H1 (cell line): ENCODE measurements around the gene DCDC2C. TPM values are rescaled to one million over a fixed set of nuclear protein-coding genes. Genes with fewer than 3 reads are reported as not detected.

ENCODE experiments used
- CTCF ChIA-PET: fragments of 300-600 bp; sonication (Branson Sonifier 250); formaldehyde crosslinking; loops from one replicate; lab custom pipeline; 2021; ENCODE audit not compliant: partially characterized antibody; lab: Charles Lee
- POLR2A ChIA-PET: fragments of 300-600 bp; sonication (Branson Sonifier 250); formaldehyde crosslinking; loops from one replicate; lab custom pipeline; 2021; ENCODE audit warnings: inconsistent platforms; ENCODE audit not compliant: partially characterized antibody; lab: Charles Lee
- DNase-seq, 2 experiments: peaks; one replicate each; pipeline versions ENCODE4 v3.0.0 to v3.0.0-alpha.2; 2010 to 2022; ENCODE audit warnings: low spot score in 2 of 2, low read depth in 1 of 2, mixed read lengths in 1 of 2
- FAIRE-seq: peaks from 2 replicates; lab custom pipeline; 2011; peaks lifted over from hg19 to GRCh38; lab: Jason Lieb, UNC
- H2AFZ ChIP-seq: 2 replicates; pipeline ENCODE4 v1.8.1; 2012; ENCODE audit warnings: low read length, inconsistent platforms
- H2AK5ac ChIP-seq: 2 replicates; pipeline ENCODE4 v1.6.1; 2013; ENCODE audit warnings: low read depth, low read length
- H2BK120ac ChIP-seq: replicated peaks from 2 replicates; pipeline ENCODE3; 2013; ENCODE audit warnings: low read depth, low read length, inconsistent platforms
- H2BK12ac ChIP-seq: 2 replicates; pipeline ENCODE4 v1.6.1; 2013; ENCODE audit warnings: low read depth, low read length
- H2BK15ac ChIP-seq: 2 replicates; pipeline ENCODE4 v1.6.1; 2013; ENCODE audit warnings: low read length
- H2BK20ac ChIP-seq: 2 replicates; pipeline ENCODE4 v1.6.1; 2013; ENCODE audit warnings: low read length
- H2BK5ac ChIP-seq: 2 replicates; pipeline ENCODE4 v1.6.1; 2013; ENCODE audit warnings: low read depth, low read length
- H3K14ac ChIP-seq: 2 replicates; pipeline ENCODE4 v1.6.1; 2013; ENCODE audit warnings: inconsistent platforms; ENCODE audit not compliant: insufficient read length
- H3K18ac ChIP-seq: 2 replicates; pipeline ENCODE4 v1.6.1; 2013; ENCODE audit warnings: low read length; ENCODE audit errors: extremely low read depth
- H3K23ac ChIP-seq: 2 replicates; pipeline ENCODE4 v1.6.1; 2013; ENCODE audit warnings: inconsistent platforms; ENCODE audit not compliant: insufficient read length
- H3K23me2 ChIP-seq: 2 replicates; pipeline ENCODE4 v1.6.1; 2013; ENCODE audit warnings: low read depth, low read length
- H3K27ac ChIP-seq: 2 replicates; pipeline ENCODE4 v1.6.1; 2011; ENCODE audit warnings: low read depth, low read length, inconsistent platforms
- H3K27me3 ChIP-seq, 4 experiments: replicated peaks in 1 of 4; 1 replicate in 1 of 4; 2 replicates in 3 of 4; pipeline versions ENCODE4 v1.6.1 to v1.8.1; 2011 to 2013; ENCODE audit warnings: low read length in 3 of 4, mild to moderate bottlenecking in 3 of 4, inconsistent platforms in 2 of 4, mixed read lengths in 2 of 4, moderate library complexity in 1 of 4; ENCODE audit not compliant: control insufficient read depth in 3 of 4, insufficient read depth in 3 of 4; ENCODE audit errors: extremely low read depth in 1 of 4
- H3K36me3 ChIP-seq, 4 experiments: 2 replicates each; pipeline versions ENCODE4 v1.6.1 to v1.8.1; 2011 to 2013; ENCODE audit warnings: mild to moderate bottlenecking in 4 of 4, low read length in 3 of 4, moderate library complexity in 2 of 4, control low read depth in 1 of 4, inconsistent platforms in 1 of 4; ENCODE audit not compliant: insufficient read depth in 4 of 4, control insufficient read depth in 2 of 4
- H3K4ac ChIP-seq: replicated peaks from 2 replicates; pipeline ENCODE3; 2013; ENCODE audit warnings: low read length, low read depth, mixed read lengths, inconsistent platforms; ENCODE audit not compliant: insufficient read length
- H3K4me1 ChIP-seq, 4 experiments: replicated peaks in 1 of 4; 1 replicate in 1 of 4; 2 replicates in 3 of 4; pipeline versions ENCODE4 v1.6.1 to v1.8.1; 2011 to 2013; ENCODE audit warnings: low read length in 3 of 4, inconsistent platforms in 2 of 4, mixed read lengths in 1 of 4; ENCODE audit not compliant: insufficient read depth in 4 of 4, control insufficient read depth in 3 of 4
- H3K4me2 ChIP-seq, 2 experiments: 2 replicates each; pipeline versions ENCODE4 v1.6.1 to v1.8.1; 2011 to 2013; ENCODE audit warnings: low read depth in 2 of 2, low read length in 2 of 2, control low read depth in 1 of 2, inconsistent platforms in 1 of 2, mild to moderate bottlenecking in 1 of 2; ENCODE audit not compliant: insufficient read depth in 1 of 2
- H3K4me3 ChIP-seq, 4 experiments: fragments of 200-600, 300-600 bp in 1 of 4; sonication (generic), shearing (Covaris generic), sonication (Bioruptor Twin) in 1 of 4; 2 replicates each; pipeline versions ENCODE4 v1.5.1 to v1.8.1; 2011 to 2016; ENCODE audit warnings: low read length in 4 of 4, low read depth in 3 of 4, control low read depth in 2 of 4, inconsistent platforms in 2 of 4, mild to moderate bottlenecking in 2 of 4, mixed read lengths in 1 of 4, moderate library complexity in 1 of 4; ENCODE audit not compliant: insufficient read depth in 2 of 4; ENCODE audit errors: extremely low read depth in 1 of 4
- H3K56ac ChIP-seq: replicated peaks from 2 replicates; pipeline ENCODE3; 2013; ENCODE audit warnings: low read depth, mild to moderate bottlenecking, mixed read lengths, low read length, inconsistent platforms; ENCODE audit not compliant: insufficient read length
- H3K79me1 ChIP-seq: 2 replicates; pipeline ENCODE4 v1.6.1; 2013; ENCODE audit warnings: low read depth, low read length, control low read depth
- H3K79me2 ChIP-seq, 2 experiments: 2 replicates each; pipeline versions ENCODE4 v1.6.1 to v1.8.1; 2012 to 2013; ENCODE audit warnings: low read length in 2 of 2, mild to moderate bottlenecking in 2 of 2, inconsistent platforms in 1 of 2; ENCODE audit not compliant: insufficient read depth in 2 of 2, control insufficient read depth in 1 of 2
- H3K9ac ChIP-seq, 4 experiments: replicated peaks in 1 of 4; 1 replicate in 1 of 4; 2 replicates in 3 of 4; pipeline versions ENCODE4 v1.6.1 to v1.8.1; 2011 to 2013; ENCODE audit warnings: low read depth in 3 of 4, low read length in 3 of 4, control low read depth in 2 of 4, mild to moderate bottlenecking in 2 of 4, moderate library complexity in 2 of 4, inconsistent platforms in 1 of 4; ENCODE audit errors: extremely low read depth in 1 of 4
- H3K9me3 ChIP-seq, 2 experiments: 2 replicates each; pipeline versions ENCODE4 v1.6.1 to v1.8.1; 2012 to 2013; ENCODE audit warnings: mild to moderate bottlenecking in 2 of 2, moderate library complexity in 2 of 2, control low read depth in 1 of 2, inconsistent platforms in 1 of 2, low read depth in 1 of 2, low read length in 1 of 2, mixed read lengths in 1 of 2; ENCODE audit not compliant: insufficient read depth in 2 of 2
- H4K20me1 ChIP-seq, 2 experiments: replicated peaks in 1 of 2; 2 replicates each; pipeline versions ENCODE3 to v1.8.1; 2011 to 2013; ENCODE audit warnings: inconsistent platforms in 2 of 2, low read length in 2 of 2, mild to moderate bottlenecking in 1 of 2; ENCODE audit not compliant: insufficient read depth in 2 of 2, control insufficient read depth in 1 of 2
- H4K5ac ChIP-seq: 2 replicates; pipeline ENCODE4 v1.6.1; 2013; ENCODE audit warnings: low read length, low read depth, mixed read lengths, inconsistent platforms; ENCODE audit not compliant: insufficient read length
- H4K8ac ChIP-seq: 2 replicates; pipeline ENCODE4 v1.8.0; 2013; ENCODE audit warnings: mild to moderate bottlenecking, moderate library complexity, low read length, inconsistent platforms; ENCODE audit not compliant: insufficient read depth; ENCODE audit errors: extremely low read depth
- H4K91ac ChIP-seq: replicated peaks from 2 replicates; pipeline ENCODE3; 2013; ENCODE audit warnings: low read length, mixed read lengths, inconsistent platforms; ENCODE audit not compliant: insufficient read length
- ASH2L ChIP-seq: fragments of 200-600, 300-600 bp; sonication (generic); IDR thresholded peaks from one replicate; pipeline ENCODE4 v1.7.1; 2017; ENCODE audit warnings: low read length
- ATF3 ChIP-seq: IDR thresholded peaks from 2 replicates; pipeline ENCODE4 v1.6.1; 2011; ENCODE audit warnings: low read depth, mild to moderate bottlenecking, low read length; ENCODE audit not compliant: insufficient read depth
- HDAC6 ChIP-seq: IDR thresholded peaks from one replicate; pipeline ENCODE4 v1.7.1; 2012; ENCODE audit warnings: low read depth, mild to moderate bottlenecking, inconsistent platforms, low read length, moderate library complexity
- WGBS, 2 experiments: shearing (Covaris generic) in 1 of 2; methylation state at CpG; one replicate each; pipeline versions ENCODE4 v1.1.6 to v1.1.7; 2013 to 2015; ENCODE audit warnings: low lambda C conversion rate in 2 of 2, mixed read lengths in 2 of 2, inconsistent platforms in 1 of 2, low coverage in 1 of 2, missing lambda C conversion rate in 1 of 2; ENCODE audit not compliant: insufficient replicate concordance in 2 of 2, insufficient coverage in 1 of 2, insufficient read length in 1 of 2; ENCODE audit errors: extremely low coverage in 1 of 2, missing lambda C conversion rate in 1 of 2; 5-methylcytosine and 5-hydroxymethylcytosine counted together
- polyA plus RNA-seq, 7 experiments: library from polyadenylated mRNA; depleted of rRNA in 3 of 7; stranded (reverse) in 5 of 7; unstranded in 2 of 7; fragments of >200 nt in 5 of 7; fragments of 200-250 nt in 2 of 7; gene quantifications; 1 replicate in 5 of 7; 2 replicates in 1 of 7; 4 replicates in 1 of 7; pipeline versions ENCODE4 v1.2.1 to v1.2.3, GENCODE V29; 2011 to 2013; ENCODE audit warnings: missing spikeins in 2 of 7, mixed read lengths in 2 of 7
- total RNA-seq: library from RNA; stranded (reverse); fragmentation: NEBNext Ultra II Directional; extraction: Animal tissue kit (Norgen Biotek cat#: 25700); gene quantifications from 2 replicates; pipeline ENCODE4 v1.2.1, GENCODE V29; 2021

Gene DCDC2C
- total and polyA plus RNA-seq, 2 of the 8 experiments (the other 6 are each of a cell fraction or from before 2014, with no cell fraction given) = 0.50 TPM; not detected in 1

- H2BK12ac ChIP-seq = no peak overlapping the region
- no peaks in the 10 kb centered on the region; a peak in 1 of 7 replicates for H3K27me3 ChIP-seq
- H3K56ac ChIP-seq = no peak overlapping the region
- no peak overlapping the region for H3K4me2 ChIP-seq
- WGBS, 2 experiments = 93% methylated on average over 3 of the region's 3 CpGs; no CpG with 5 or more reads in 1 of the 2 experiments
- H3K79me1 ChIP-seq = no peaks in the 10 kb centered on the region
- H3K23me2 ChIP-seq = no peaks in the 10 kb centered on the region
- TF ChIP-seq ATF3 = no peak
- TF ChIP-seq HDAC6 = no peak
- no peak for TF ChIP-seq ASH2L
- H2BK15ac ChIP-seq = no peak overlapping the region
- H4K5ac ChIP-seq = no peak overlapping the region
- H3K4ac ChIP-seq = no peak overlapping the region
- no peaks in the 10 kb centered on the region for H3K9me3 ChIP-seq
- H2BK20ac ChIP-seq = no peak overlapping the region
- no peak overlapping the region for H3K9ac ChIP-seq
- no peak overlapping the region for H3K4me3 ChIP-seq
- FAIRE-seq (no peak), DNase-seq (no peak)
- H2AK5ac ChIP-seq = no peak overlapping the region
- H2AFZ ChIP-seq = no peak overlapping the region
- H3K18ac ChIP-seq = no peak overlapping the region
- H4K20me1 ChIP-seq = no peaks in the 10 kb centered on the region
- ChIA-PET POLR2A (no interaction called here), CTCF (no interaction called here)
- no peak overlapping the region for H4K91ac ChIP-seq
- no peak overlapping the region for H3K14ac ChIP-seq
- H2BK120ac ChIP-seq = no peak overlapping the region
- no peak overlapping the region for H2BK5ac ChIP-seq
- H3K79me2 ChIP-seq = no peaks in the 10 kb centered on the region
- no peak overlapping the region for H3K23ac ChIP-seq
- no peaks in the 10 kb centered on the region for H3K36me3 ChIP-seq
- no peak overlapping the region for H3K27ac ChIP-seq
- H4K8ac ChIP-seq = no peak overlapping the region
- no peaks in the 10 kb centered on the region for H3K4me1 ChIP-seq
Measured at GRCh38 chr2:3696545-3696944, 6.8 kb upstream of the DCDC2C start.
